HEK293 (cell line): Measurements from ENCODE around the gene PDZK1IP1.

Experiments
- CTCF ChIA-PET: fragments of 350-600 bp; formaldehyde crosslinking; extraction: SDS; loops from one replicate; lab custom pipeline; 2021; ENCODE audit warnings: antibody characterized with exemption; lab: Yijun Ruan, JAX
- POLR2A ChIA-PET: fragments of 300-600 bp; formaldehyde crosslinking; extraction: SDS; loops from one replicate; lab custom pipeline; 2020; ENCODE audit warnings: antibody characterized with exemption, inconsistent platforms; lab: Yijun Ruan, JAX
- H3K27ac ChIP-seq: fragments of 200-500 bp; sonication (Bioruptor generic); 2 replicates; pipeline ENCODE4 v1.5.1; 2014; ENCODE audit warnings: low read depth, low read length, control low read depth, inconsistent platforms; ENCODE audit errors: extremely low read depth
- H3K36me3 ChIP-seq, 2 experiments: fragments of 200-500 bp in 1 of 2; sonication (Bioruptor generic) in 1 of 2; 1 replicate in 1 of 2; 2 replicates in 1 of 2; pipeline ENCODE4 v1.5.1; 2014 to 2017; ENCODE audit warnings: inconsistent platforms in 2 of 2, low read length in 2 of 2; ENCODE audit not compliant: control insufficient read depth in 2 of 2, insufficient read depth in 1 of 2
- H3K4me1 ChIP-seq: fragments of 200-500 bp; sonication (Bioruptor generic); 2 replicates; pipeline ENCODE4 v1.5.1; 2014; ENCODE audit warnings: mild to moderate bottlenecking, low read length, inconsistent platforms; ENCODE audit not compliant: control insufficient read depth, insufficient read depth
- H3K4me3 ChIP-seq: 2 replicates; pipeline ENCODE4 v1.5.1; 2011; ENCODE audit warnings: low read depth, mild to moderate bottlenecking, control low read depth, low read length, moderate library complexity
- H3K9me3 ChIP-seq: fragments of 200-500 bp; sonication (Bioruptor generic); 2 replicates; pipeline ENCODE4 v1.5.1; 2014; ENCODE audit warnings: low read depth, low read length, inconsistent platforms; ENCODE audit not compliant: control insufficient read depth, insufficient read depth
- BCL11B ChIP-seq: fragments of 450-650 bp; formaldehyde crosslinking; IDR thresholded peaks from 2 replicates; pipeline ENCODE4 v1.5.1; 2016; ENCODE audit warnings: low read depth, missing biosample characterization, missing genetic modification characterization
- FEZF1 ChIP-seq: fragments of 450-650 bp; formaldehyde crosslinking; IDR thresholded peaks from 2 replicates; pipeline ENCODE4 v1.5.1; 2016; ENCODE audit warnings: missing biosample characterization, missing genetic modification characterization
- HOXA7 ChIP-seq: sonication (generic); formaldehyde crosslinking; IDR thresholded peaks from 2 replicates; pipeline ENCODE4 v1.8.1; 2022; ENCODE audit warnings: missing genetic modification reagents, borderline replicate concordance
- HOXC10 ChIP-seq: sonication (generic); formaldehyde crosslinking; IDR thresholded peaks from 2 replicates; pipeline ENCODE4 v1.8.1; 2023; ENCODE audit warnings: mild to moderate bottlenecking, missing genetic modification reagents
- KLF17 ChIP-seq: fragments of 450-650 bp; formaldehyde crosslinking; IDR thresholded peaks from 2 replicates; pipeline ENCODE4 v1.5.1; 2016; ENCODE audit warnings: missing biosample characterization, missing genetic modification characterization
- TCF7L2 ChIP-seq: IDR thresholded peaks from 2 replicates; pipeline ENCODE4 v1.6.1; 2011; ENCODE audit warnings: low read depth, mild to moderate bottlenecking, inconsistent platforms, low read length, moderate library complexity, borderline replicate concordance
- ZBTB44 ChIP-seq: fragments of 450-650 bp; IDR thresholded peaks from 2 replicates; pipeline ENCODE4 v1.5.1; 2018; ENCODE audit warnings: missing biosample characterization, mild to moderate bottlenecking, missing genetic modification characterization
- ZBTB8A ChIP-seq: fragments of 450-650 bp; formaldehyde crosslinking; IDR thresholded peaks from 2 replicates; pipeline ENCODE4 v1.5.1; 2016; ENCODE audit warnings: missing biosample characterization, missing genetic modification characterization
- ZNF18 ChIP-seq: fragments of 450-650 bp; formaldehyde crosslinking; IDR thresholded peaks from 2 replicates; pipeline ENCODE4 v1.5.1; 2016; ENCODE audit warnings: missing biosample characterization, missing genetic modification characterization
- ZNF214 ChIP-seq: fragments of 450-650 bp; formaldehyde crosslinking; IDR thresholded peaks from 2 replicates; pipeline ENCODE4 v1.5.1; 2017; ENCODE audit warnings: missing biosample characterization, mild to moderate bottlenecking, missing genetic modification characterization, borderline replicate concordance
- ZNF223 ChIP-seq: fragments of 450-650 bp; formaldehyde crosslinking; IDR thresholded peaks from 2 replicates; pipeline ENCODE4 v1.5.1; 2016; ENCODE audit warnings: missing biosample characterization, missing genetic modification characterization
- ZNF302 ChIP-seq: fragments of 450-650 bp; formaldehyde crosslinking; IDR thresholded peaks from 2 replicates; pipeline ENCODE4 v1.5.1; 2016; ENCODE audit warnings: missing biosample characterization, missing genetic modification characterization, low read depth
- ZNF514 ChIP-seq: fragments of 450-650 bp; formaldehyde crosslinking; IDR thresholded peaks from 2 replicates; pipeline ENCODE4 v1.5.1; 2016; ENCODE audit warnings: missing biosample characterization, missing genetic modification characterization
- ZNF530 ChIP-seq: fragments of 450-650 bp; formaldehyde crosslinking; IDR thresholded peaks from 2 replicates; pipeline ENCODE4 v1.5.1; 2016; ENCODE audit warnings: low read depth, missing biosample characterization, missing genetic modification characterization
- ZNF585B ChIP-seq: fragments of 450-650 bp; formaldehyde crosslinking; IDR thresholded peaks from 2 replicates; pipeline ENCODE4 v1.5.1; 2016; ENCODE audit warnings: missing biosample characterization, missing genetic modification characterization
- ZNF621 ChIP-seq: fragments of 450-650 bp; formaldehyde crosslinking; IDR thresholded peaks from 2 replicates; pipeline ENCODE4 v1.5.1; 2017; ENCODE audit warnings: missing biosample characterization, missing genetic modification characterization
- ZNF654 ChIP-seq: fragments of 450-650 bp; formaldehyde crosslinking; IDR thresholded peaks from 2 replicates; pipeline ENCODE4 v1.5.1; 2016; ENCODE audit warnings: low read depth, missing biosample characterization, missing genetic modification characterization
- ZNF704 ChIP-seq: fragments of 450-650 bp; formaldehyde crosslinking; IDR thresholded peaks from 2 replicates; pipeline ENCODE4 v1.5.1; 2016; ENCODE audit warnings: missing biosample characterization, missing genetic modification characterization
- ZNF785 ChIP-seq: fragments of 450-650 bp; formaldehyde crosslinking; IDR thresholded peaks from 2 replicates; pipeline ENCODE4 v1.5.1; 2016; ENCODE audit warnings: missing biosample characterization, missing genetic modification characterization
- ZNF791 ChIP-seq: fragments of 450-650 bp; formaldehyde crosslinking; IDR thresholded peaks from 2 replicates; pipeline ENCODE4 v1.5.1; 2016; ENCODE audit warnings: missing biosample characterization, missing genetic modification characterization
- TF ChIP-seq, protein P1 (sequence below): fragments of 450-650 bp; formaldehyde crosslinking; IDR thresholded peaks from 2 replicates; pipeline ENCODE4 v1.5.1; 2016; ENCODE audit warnings: missing biosample characterization, missing genetic modification characterization, borderline replicate concordance
- TF ChIP-seq, protein P2 (sequence below): fragments of 450-650 bp; formaldehyde crosslinking; IDR thresholded peaks from 2 replicates; pipeline ENCODE4 v1.5.1; 2016; ENCODE audit warnings: missing biosample characterization, missing genetic modification characterization
- TF ChIP-seq, protein P3 (sequence below): fragments of 450-650 bp; formaldehyde crosslinking; IDR thresholded peaks from 2 replicates; pipeline ENCODE4 v1.5.1; 2017; ENCODE audit warnings: missing biosample characterization, mild to moderate bottlenecking, missing genetic modification characterization, moderate library complexity

PDZK1IP1 gene

DNA sequence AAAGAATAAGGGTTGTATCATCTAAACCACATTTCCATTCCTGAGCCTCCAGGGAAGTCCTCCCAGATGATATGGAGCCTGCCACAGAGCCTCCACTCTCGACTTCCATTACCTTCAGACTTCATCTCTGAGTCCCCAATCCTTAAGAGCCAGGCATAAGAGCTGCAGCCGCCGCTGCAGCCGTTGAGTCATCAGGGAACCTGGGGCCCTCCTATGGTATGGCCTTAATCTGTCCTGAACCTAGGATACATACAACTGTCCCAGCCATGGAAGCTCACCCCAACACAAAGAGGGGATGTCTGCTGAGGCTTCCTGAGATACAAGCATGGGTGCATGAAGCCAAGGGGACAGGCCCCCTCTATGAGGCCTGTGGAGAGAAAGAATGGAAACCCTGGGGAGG is 25.9 kb upstream of the PDZK1IP1 start:
- CTCF ChIA-PET: interaction anchor here (0.6 to 1.4 kb wide), 3 partner anchors 22 to 868 kb away, joined by 3 to 5 read pairs (median 5); no protein-coding TSS in a partner anchor
- Histone ChIP-seq H3K4me3 (no peak overlapping the region), H3K9me3 (no peaks in the 10 kb centered on the region), H3K27ac (no peak overlapping the region)
- POLR2A ChIA-PET: no interaction called here
- TF ChIP-seq ZNF585B (tag by site-specific recombination): no peak
- TF ChIP-seq ZBTB8A (tag by site-specific recombination): no peak
- TF ChIP-seq TCF7L2: no peak
- no peak for TF ChIP-seq BCL11B (tag by site-specific recombination)
- TF ChIP-seq ZNF18 (tag by site-specific recombination): no peak
- no peak for TF ChIP-seq ZNF514 (tag by site-specific recombination)
- TF ChIP-seq, protein P1, sequence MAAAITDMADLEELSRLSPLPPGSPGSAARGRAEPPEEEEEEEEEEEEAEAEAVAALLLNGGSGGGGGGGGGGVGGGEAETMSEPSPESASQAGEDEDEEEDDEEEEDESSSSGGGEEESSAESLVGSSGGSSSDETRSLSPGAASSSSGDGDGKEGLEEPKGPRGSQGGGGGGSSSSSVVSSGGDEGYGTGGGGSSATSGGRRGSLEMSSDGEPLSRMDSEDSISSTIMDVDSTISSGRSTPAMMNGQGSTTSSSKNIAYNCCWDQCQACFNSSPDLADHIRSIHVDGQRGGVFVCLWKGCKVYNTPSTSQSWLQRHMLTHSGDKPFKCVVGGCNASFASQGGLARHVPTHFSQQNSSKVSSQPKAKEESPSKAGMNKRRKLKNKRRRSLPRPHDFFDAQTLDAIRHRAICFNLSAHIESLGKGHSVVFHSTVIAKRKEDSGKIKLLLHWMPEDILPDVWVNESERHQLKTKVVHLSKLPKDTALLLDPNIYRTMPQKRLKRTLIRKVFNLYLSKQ (tag by site-specific recombination): no peak
- TF ChIP-seq, protein P2, sequence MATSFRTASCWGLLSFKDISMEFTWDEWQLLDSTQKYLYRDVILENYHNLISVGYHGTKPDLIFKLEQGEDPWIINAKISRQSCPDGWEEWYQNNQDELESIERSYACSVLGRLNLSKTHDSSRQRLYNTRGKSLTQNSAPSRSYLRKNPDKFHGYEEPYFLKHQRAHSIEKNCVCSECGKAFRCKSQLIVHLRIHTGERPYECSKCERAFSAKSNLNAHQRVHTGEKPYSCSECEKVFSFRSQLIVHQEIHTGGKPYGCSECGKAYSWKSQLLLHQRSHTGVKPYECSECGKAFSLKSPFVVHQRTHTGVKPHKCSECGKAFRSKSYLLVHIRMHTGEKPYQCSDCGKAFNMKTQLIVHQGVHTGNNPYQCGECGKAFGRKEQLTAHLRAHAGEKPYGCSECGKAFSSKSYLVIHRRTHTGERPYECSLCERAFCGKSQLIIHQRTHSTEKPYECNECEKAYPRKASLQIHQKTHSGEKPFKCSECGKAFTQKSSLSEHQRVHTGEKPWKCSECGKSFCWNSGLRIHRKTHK (tag by site-specific recombination): no peak
- no peak for TF ChIP-seq ZBTB44
- no peak for TF ChIP-seq KLF17 (tag by site-specific recombination)
- no peak for TF ChIP-seq FEZF1 (tag by site-specific recombination)
- no peak for TF ChIP-seq ZNF785 (tag by site-specific recombination)
- no peak for TF ChIP-seq ZNF214 (tag by site-specific recombination)
- TF ChIP-seq, all 188 proteins: peak for 0
- no peaks in the 10 kb centered on the region for H3K36me3 ChIP-seq
- H3K4me1 ChIP-seq: no peaks in the 10 kb centered on the region

DNA sequence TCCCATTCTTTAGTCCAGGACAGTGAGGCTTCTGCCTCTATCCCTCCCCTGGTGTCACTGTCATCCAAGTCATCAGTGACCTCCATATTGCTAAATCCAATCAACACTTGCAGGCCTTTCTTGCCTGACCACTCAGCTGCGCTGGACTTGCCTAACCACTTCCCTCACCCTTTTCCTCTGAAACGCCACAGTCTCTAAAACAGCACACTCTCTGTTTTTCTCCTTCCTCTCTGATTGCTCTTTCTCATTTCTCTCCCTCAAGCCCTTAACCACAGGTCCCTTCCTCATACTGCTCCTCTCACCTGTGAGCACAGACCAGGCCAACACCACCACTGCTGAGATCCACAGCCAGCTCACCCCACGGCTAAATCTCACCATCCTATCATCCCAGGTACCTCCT is 24.7 kb upstream of the PDZK1IP1 start:
- Histone ChIP-seq H3K36me3 (no peaks in the 10 kb centered on the region), H3K27ac (no peak overlapping the region), H3K4me3 (no peak overlapping the region), H3K4me1 (no peaks in the 10 kb centered on the region), H3K9me3 (no peaks in the 10 kb centered on the region)
- POLR2A ChIA-PET: no interaction called here
- CTCF ChIA-PET: interaction anchor here (1.3 to 1.7 kb wide), 3 partner anchors 21 to 48 kb away, joined by 5 to 6 read pairs (median 5); no protein-coding TSS in a partner anchor
- TF ChIP-seq ZNF704 (tag by site-specific recombination) (no peak), ZNF530 (no peak), HOXA7 (no peak), ZNF302 (tag by site-specific recombination) (no peak), ZNF654 (no peak), ZNF791 (tag by site-specific recombination) (no peak), HOXC10 (CRISPR knock-in tag) (no peak), ZNF621 (tag by site-specific recombination) (no peak), ZNF223 (tag by site-specific recombination) (no peak)
- TF ChIP-seq, protein P3, sequence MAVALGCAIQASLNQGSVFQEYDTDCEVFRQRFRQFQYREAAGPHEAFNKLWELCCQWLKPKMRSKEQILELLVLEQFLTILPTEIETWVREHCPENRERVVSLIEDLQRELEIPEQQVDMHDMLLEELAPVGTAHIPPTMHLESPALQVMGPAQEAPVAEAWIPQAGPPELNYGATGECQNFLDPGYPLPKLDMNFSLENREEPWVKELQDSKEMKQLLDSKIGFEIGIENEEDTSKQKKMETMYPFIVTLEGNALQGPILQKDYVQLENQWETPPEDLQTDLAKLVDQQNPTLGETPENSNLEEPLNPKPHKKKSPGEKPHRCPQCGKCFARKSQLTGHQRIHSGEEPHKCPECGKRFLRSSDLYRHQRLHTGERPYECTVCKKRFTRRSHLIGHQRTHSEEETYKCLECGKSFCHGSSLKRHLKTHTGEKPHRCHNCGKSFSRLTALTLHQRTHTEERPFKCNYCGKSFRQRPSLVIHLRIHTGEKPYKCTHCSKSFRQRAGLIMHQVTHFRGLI: no peak
